ENCODE results near the gene KLHL17. TPM values are rescaled to one million over a fixed set of nuclear protein-coding genes. Genes with fewer than 3 reads are reported as not detected.

KLHL17 gene
- total and polyA plus RNA-seq, 9 of the 15 experiments (the other 6 are each of a cell fraction or from before 2014, with no cell fraction given) = 0.14 to 84.8 (median 13.0) TPM

- TF ChIP-seq SRSF3 (IDR thresholded peaks at IDR 0.05; ENCODE audit: insufficient read depth, low read length) (no peak), HNRNPUL1 (IDR thresholded peaks at IDR 0.05; ENCODE audit: low read length) (no peak), JUN (IDR thresholded peaks at IDR 0.05; ENCODE audit: borderline replicate concordance, low read depth, low read length) (peak; percentile 40; the same call in 1 of the 2 replicates), JUN (CRISPR knock-in tag; IDR thresholded peaks at IDR 0.05; ENCODE audit: borderline replicate concordance) (peak; percentile 91), ZKSCAN1 (IDR thresholded peaks at IDR 0.05; ENCODE audit: low read depth, low read length) (no peak), ESRRB (CRISPR knock-in tag; IDR thresholded peaks at IDR 0.05; ENCODE audit: borderline replicate concordance) (0 out of 2 replicates have a peak, but pooled peaks have one; percentile 40), KDM5B (IDR thresholded peaks at IDR 0.05; ENCODE audit: insufficient replicate concordance, low read depth, low read length) (peak; percentile 72), VEZF1 (CRISPR knock-in tag; IDR thresholded peaks at IDR 0.05) (peak; percentile 45), SAFB (IDR thresholded peaks at IDR 0.05; ENCODE audit: borderline replicate concordance, low read depth, low read length) (no peak), HES1 (IDR thresholded peaks at IDR 0.05; ENCODE audit: low read depth) (0 out of 2 replicates have a peak, but pooled peaks have one; percentile 19), ZNF785 (CRISPR knock-in tag; IDR thresholded peaks at IDR 0.05) (no peak), ZNF143 (CRISPR knock-in tag; IDR thresholded peaks at IDR 0.05) (peak; percentile 28; the same call in 1 of the 2 replicates), CGGBP1 (CRISPR knock-in tag; IDR thresholded peaks at IDR 0.05) (no peak), ZNF124 (CRISPR knock-in tag; IDR thresholded peaks at IDR 0.05) (no peak), GMEB1 (CRISPR knock-in tag; IDR thresholded peaks at IDR 0.05) (peak; percentile 21; the same call in 1 of the 2 replicates), THRA (IDR thresholded peaks at IDR 0.05) (no peak), ZBTB17 (CRISPR knock-in tag; IDR thresholded peaks at IDR 0.05) (no peak), GTF2B (IDR thresholded peaks at IDR 0.05; ENCODE audit: extremely low read depth, insufficient read length) (no peak), MCM5 (IDR thresholded peaks at IDR 0.05; ENCODE audit: low read depth) (no peak), TAF9B (IDR thresholded peaks at IDR 0.05; ENCODE audit: partially characterized antibody) (peak; percentile 93), HMGN3 (IDR thresholded peaks at IDR 0.05; ENCODE audit: borderline replicate concordance, extremely low read depth, insufficient read length, low read depth, low read length) (no peak), ZNF23 (CRISPR knock-in tag; IDR thresholded peaks at IDR 0.05) (no peak)
These were observed 52.9 kb downstream of the KLHL17 start, which contains the start of gene ISG15 (continued) for GRCh38 chr1:1013105-1013921.
